ENCODE measurements around the gene DFFB.
"Not testable (repeated sequence)": the region's sequence is repeated elsewhere in the genome, so short reads cannot be mapped to it uniquely, and the experiment has no call there.

The DFFB gene

DNA sequence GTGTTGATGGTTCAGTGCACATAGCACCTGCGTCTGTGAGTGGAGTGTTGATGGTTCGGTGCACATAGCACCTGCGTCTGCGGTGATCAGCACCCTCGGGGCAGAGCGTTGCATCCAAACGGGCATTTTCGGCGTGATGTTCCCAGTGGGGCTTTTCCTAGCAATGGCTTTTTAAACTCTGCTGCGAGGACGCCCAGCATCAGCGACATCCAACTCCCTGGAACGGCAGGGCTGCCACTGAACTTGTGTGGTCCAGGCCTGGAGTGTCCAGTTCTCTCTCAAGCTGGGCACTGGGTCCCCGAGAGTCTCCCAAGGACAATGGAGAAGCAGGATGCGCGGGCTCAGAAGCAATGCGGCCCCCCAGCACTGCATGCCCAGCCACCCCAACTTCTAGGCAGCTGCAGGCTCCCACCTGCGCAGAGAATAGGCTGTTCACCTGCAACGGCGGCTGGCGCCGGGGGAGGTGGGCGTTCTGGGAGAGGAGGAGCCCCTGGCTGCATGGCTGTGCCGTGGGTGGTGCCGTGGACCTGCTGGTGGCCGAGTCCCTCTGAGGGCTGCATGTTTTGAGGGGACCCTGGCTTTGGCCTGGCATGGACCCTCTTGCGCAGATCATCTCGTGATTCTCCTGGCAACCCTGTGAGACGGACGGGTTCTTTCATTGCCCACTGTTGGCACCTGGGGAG is 52.9 kb downstream of the DFFB start:
- ATAC-seq, result peak; percentile 2
- DNase-seq, result no peak

DNA sequence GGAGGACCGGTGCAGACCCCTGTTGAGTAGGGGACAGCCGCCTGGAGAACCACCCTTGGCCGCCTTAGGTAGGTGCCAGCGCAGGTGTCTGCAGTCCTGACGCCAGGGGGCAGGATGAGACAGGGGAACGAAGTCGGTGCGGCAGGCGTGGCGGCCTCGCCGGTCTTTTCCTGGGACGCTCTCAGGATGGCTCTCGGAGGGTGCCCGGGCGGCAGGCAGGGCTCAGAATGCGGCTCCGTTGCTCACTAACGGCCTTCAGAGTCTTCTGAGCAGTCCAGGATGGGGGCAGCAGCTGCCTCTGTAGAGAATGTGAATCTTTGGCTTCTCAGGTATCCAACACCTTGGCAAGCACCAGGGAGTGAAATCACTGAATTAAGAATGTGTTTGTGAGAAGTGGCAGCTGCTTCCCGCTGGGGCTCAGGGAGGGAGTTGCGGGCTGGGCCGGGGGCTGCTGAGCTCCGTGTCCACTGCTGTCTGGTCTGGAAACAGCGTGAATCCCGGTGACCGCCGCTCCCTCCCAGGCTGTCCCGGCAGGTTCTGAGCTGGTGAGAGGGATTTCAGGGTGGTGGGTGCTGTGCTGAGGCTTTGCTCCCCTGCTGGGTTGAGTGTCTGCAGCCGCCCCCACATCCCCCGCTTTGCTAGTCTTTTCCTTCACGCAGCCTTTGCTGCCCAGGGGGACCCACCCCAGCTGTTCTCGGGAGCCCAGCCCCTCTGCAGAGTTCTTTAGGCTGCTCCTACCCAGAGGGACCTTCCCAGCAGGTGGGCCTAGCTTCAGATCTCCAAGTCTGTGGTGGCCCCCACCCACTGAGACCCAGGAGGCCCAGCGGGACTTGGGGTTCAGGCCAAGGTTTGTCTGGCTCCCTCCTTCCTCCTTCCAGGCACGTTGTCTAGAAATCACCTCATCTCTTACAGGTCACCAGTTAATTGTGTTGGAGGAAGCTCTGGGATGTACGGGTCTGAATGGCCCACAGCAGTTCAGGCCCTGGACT is 53.9 kb downstream of the DFFB start:
- ATAC-seq (peak; percentile 75), DNase-seq (peak; percentile 85)

DNA sequence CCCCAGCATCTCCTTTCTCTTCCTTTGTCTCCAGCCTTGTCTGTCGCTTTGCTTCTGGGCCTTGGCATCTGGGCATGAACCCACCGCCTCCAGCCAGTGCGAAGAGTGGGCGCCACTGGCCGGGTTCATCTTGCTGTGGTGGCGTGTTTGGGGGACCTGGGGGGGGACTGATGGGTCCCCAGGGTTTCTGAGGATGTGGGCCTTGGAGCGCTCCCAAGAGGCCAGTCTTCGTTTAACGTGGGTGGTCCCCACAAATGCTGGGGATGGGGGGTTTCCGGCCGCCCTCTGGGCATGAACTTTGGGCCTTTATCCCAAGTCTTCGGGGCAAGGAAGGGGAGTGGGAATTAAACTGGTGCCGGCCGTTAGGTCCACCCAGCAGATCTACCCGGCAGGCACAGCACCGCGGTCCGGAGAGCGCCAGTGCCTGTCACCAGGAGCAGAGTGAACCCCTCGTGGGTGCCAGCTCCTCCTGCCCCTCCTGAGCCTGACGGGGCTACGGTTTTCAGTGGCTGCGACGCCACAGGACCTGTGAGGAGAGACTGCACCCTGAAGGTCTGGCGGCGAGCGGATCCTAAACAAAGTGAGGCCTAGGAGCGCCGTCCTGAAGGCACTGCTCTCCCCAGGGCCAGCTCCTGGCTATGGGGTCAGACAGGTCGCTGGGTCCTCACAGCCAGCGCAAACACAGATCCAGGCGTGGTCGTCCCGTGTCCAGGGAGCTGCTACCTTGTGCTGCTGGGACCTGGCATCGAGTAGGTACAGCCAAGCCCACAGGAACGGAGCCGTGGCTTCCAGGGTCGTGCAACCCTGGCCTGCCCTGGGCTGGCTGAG is 54.9 kb downstream of the DFFB start:
- ATAC-seq, result no peak
- DNase-seq, result no peak

GRCh38 chr1:3912809-3913685 is 55.8 kb downstream of the DFFB start:
- DNase-seq (no peak), ATAC-seq (no peak)

DNA sequence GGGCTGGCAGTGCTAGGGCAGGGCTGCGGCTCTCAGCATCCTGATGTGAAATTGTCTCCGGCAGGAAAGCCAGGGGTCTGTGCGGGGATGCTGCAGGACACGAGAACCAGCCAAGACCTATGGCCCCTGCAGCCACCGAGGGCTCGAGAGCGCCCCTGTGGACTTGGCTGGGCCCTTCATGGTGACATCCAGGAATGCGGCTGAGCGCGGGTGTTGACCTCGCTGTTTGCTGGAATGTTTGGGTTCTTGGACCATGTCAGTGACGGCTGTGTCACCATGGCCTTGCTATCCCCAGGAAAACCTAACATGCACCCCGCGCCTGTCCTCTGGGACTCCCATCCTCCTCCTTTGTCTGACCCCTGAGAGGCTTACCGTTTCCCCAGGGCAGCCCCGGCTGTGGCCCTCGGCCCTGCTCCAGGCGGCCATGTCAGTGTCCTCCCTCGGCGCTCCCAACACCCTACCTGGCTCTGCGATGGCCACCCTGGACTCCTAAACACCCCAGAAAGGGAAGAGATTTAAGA is 57.1 kb downstream of the DFFB start:
- no peak for ATAC-seq

GRCh38 chr1:3914911-3915310 is 57.6 kb downstream of the DFFB start:
- ATAC-seq (no peak), DNase-seq (no peak)

More for the DNA sequence above, 57.1 kb downstream of the DFFB start:
- no peak for DNase-seq

DNA sequence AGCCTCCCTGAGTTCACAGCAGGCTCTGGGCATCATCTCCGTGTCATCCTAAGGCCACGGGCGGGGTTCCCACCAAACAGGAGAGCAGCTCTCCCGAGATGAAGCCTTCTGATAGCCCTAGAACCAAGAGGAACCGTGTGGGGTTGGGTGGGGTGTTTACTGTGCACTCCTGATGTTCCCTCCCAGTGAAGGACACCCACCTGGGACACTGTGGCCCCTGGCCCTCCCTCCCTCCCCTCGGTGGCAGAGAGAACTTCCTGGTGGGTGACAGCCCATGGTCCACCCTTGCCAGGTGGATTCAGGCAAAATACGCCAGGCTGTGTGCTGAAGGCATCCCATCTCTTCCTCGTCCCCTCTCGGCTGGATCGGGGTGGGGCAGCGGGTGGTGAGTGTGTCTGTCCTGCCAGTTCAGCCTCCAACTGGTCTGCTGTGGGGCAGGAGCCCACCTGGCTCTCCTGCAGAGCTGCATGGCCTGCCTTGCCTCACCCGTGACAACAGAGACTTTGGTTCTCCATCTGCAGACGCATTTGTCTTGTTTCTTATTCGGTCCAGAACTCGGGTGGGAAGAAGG is 58.4 kb downstream of the DFFB start:
- no peak for DNase-seq
- no peak for ATAC-seq

- no peak for DNase-seq
- no peak for ATAC-seq
These were observed 60.5 kb downstream of the DFFB start for GRCh38 chr1:3917761-3918160.

DNA sequence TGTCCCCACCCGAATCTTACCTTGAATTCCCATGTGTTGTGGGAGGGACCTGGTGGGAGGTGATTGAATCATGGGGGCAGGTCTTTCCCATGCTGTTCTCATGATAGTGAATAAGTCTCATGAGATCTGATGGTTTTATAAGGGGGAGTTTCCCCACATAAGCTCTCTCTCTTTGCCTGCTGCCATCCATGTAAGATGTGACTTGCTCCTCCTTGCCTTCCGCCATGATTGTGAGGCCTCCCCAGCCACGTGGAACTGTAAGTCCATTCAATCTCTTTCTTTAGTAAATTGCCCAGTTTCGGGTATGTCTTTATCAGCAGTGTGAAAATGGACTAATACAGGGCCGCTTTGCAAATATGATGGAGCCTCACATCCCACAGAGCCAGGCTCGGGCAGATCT is 61.1 kb downstream of the DFFB start:
- DNase-seq, ATAC-seq: not testable (repeated sequence)

DNA sequence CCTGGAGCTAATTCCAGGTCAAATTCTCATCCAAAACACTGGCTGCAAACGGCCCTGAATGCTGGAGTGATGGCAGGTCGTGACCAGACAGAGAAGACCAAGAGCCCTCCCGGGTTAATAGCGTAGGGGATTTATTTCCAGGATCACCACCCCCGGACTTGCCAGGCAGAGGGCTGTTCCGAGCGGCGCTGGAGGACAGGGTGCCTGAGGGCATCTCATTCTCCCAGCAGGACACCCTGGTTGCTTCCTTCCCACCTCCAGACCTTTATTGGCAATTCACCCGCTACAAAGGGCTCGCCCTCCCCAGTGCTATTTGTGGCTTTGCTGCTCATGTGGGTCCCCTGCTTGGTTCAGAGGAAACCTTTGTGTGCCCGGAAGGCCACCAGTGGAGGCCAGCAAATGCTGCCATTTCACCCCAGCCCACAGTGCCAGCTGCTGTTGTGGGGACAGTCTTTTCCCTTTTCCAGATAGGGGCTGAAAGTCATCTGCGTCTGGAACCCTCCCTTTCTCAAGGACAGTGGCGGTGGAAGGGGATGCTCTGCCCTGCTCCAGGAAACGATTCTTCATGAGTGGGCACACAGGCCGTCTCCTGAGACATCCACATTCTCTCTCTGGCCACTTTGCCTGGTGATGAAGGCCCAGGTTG is 61.8 kb downstream of the DFFB start:
- no peak for ATAC-seq
- no peak for DNase-seq

DNA sequence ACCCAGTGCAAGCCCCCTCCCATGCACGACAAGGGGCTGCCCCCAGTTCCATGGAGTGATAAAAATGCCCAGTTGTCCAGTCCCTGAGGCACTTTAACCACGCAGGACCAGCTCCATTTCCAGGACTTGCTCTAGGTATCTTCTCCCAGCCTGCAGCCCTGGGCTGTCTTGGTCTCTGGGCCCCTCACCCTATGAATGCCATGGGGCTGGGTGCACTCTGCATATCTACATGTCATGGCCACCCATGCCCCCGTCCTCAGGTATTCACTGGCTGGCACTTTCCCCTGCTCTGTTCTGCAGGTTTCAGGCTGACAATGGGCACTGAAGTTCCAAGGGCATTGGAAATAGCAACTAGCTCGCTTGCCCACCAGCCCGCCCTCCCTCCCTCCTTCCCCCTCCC is 62.4 kb downstream of the DFFB start:
- DNase-seq (no peak), ATAC-seq (no peak)

- ATAC-seq (no peak), DNase-seq (no peak)
These were observed 64.5 kb downstream of the DFFB start for GRCh38 chr1:3921765-3922164.

GRCh38 chr1:3922201-3922725 is 65.0 kb downstream of the DFFB start:
- ATAC-seq, result peak; percentile 26
- no peak for DNase-seq

DNA sequence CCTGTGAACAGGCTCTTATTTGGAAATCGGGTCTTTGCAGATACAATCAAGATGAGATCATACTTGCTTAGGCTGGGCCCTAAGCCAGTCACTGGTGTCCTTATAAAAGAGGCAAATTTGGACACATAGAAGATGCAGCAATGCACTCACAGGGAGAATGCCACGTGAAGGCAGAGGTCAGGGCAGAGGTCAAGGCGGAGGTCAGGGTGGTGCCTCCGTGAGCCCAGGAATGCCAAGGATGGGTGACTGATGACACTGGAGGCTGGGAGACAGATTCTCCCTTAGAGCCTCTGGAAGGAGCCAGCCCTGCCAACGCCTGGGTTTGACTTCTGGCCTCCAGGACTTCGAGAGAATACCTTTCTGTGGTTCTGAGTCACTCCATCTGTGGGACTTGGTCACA is 65.6 kb downstream of the DFFB start:
- DNase-seq (no peak), ATAC-seq (no peak)

DNA sequence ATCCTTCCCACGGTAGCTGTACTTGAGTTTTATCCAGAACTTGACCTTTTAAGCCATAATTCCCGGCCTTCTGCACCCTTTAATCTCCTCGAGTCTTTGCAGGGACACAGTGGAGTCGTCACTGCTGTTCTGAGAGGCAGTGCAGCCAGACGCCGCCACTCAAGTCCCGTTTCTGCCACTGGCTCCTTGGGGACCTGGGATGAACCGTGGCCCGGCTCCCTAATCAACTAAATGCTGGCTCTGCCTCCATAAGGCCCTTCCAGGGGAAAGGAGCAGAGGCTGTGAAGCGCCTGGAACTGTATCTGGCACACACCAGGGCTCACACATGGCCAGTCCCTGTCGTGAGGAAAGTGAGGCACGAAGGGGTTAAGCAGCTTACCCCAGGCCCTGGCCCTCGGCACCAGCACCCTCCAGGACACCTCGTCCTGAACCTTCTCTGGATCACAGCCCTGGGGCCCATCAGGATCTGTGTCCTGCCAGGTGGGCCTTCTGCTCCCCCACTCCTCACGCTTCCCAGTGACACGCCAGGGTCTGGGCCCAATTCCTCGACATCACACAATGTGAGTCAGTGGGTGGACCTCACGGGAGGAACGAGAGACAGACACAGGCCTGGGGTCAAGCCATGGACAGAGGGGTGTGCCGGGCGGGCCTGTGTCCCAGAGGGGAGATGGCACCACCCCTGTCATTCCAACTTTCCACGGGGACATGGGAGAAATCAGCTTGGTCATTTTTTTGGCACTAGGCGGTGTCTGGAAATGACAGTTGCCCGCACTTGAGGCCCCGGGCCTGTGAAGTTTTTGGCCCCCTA is 66.3 kb downstream of the DFFB start:
- DNase-seq (no peak), ATAC-seq (no peak)

GRCh38 chr1:3924186-3924824 is 67.0 kb downstream of the DFFB start:
- no peak for ATAC-seq
- DNase-seq, result no peak

GRCh38 chr1:3924825-3925220 is 67.5 kb downstream of the DFFB start:
- no peak for ATAC-seq
- DNase-seq, result no peak

GRCh38 chr1:3925256-3925655 is 68.0 kb downstream of the DFFB start:
- ATAC-seq (no peak), DNase-seq (no peak)

DNA sequence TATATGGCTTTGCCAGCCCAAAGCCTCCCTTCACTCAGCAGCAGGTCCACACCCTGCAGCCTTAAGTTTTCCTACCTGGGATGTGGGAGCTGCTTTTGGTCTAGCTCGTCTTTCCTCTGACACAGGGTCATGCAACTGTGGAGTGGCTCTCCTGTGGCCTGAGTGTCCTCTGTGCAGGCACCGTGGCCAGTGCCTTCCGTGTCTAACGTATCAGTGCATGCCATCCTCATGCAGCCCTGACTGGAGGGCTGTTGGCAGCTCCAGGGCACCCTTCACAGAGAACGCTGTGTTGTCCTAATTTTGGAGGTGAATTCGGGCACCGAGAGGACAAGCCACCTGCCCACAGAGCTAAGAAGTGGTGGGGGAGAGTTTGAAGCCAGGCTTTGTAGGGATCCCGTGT is 68.5 kb downstream of the DFFB start:
- ATAC-seq (no peak), DNase-seq (no peak)
